ENCODE measurements around the gene UBE2D3. TPM values are rescaled to one million over a fixed set of nuclear protein-coding genes. Genes with fewer than 3 reads are reported as not detected.

Gene UBE2D3
- 292 TPM for total RNA-seq

DNA sequence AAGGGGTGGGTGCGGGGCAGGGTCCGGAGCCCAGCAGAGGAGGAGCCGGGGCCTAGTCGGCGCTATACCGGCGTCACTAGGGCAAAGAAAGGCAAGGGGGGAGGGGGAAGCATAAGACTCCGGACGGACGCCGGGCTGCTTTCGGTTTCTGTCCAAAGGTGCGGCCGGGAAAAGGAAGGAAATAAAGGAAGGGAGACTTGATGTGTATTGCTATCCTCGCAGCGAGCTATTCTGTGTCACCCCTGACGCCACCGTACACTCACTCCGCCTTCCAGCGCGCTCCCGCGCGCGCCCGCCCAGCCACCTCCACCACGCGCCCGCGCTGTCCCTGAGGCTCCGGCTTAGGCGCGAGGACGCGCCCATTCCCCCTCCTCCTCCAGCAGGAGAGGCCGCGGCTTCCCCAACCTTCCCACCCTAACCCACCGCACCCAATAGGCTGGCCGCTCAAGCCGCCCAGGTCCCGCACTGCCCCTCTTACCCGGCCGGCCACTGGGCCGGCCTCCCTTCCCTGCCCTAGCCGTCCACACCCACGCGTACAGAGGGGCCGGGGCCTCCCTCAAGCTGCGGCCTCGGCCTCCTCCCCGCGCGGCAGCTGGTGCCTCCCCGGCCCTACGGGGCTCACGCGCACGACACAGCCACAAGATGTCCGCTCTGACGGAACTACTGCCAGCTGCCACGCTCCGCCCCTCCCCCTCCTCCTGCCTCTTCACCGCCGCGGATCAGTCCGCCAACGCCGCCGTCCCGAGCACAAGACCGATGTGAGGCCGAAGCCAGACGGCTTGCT is at the start of gene UBE2D3:
UBE2D3 (minus strand) TSS at position 662 of the 784 bp plus-strand sequence. CDS start 1,043 bp downstream, outside the sequence.

DNA sequence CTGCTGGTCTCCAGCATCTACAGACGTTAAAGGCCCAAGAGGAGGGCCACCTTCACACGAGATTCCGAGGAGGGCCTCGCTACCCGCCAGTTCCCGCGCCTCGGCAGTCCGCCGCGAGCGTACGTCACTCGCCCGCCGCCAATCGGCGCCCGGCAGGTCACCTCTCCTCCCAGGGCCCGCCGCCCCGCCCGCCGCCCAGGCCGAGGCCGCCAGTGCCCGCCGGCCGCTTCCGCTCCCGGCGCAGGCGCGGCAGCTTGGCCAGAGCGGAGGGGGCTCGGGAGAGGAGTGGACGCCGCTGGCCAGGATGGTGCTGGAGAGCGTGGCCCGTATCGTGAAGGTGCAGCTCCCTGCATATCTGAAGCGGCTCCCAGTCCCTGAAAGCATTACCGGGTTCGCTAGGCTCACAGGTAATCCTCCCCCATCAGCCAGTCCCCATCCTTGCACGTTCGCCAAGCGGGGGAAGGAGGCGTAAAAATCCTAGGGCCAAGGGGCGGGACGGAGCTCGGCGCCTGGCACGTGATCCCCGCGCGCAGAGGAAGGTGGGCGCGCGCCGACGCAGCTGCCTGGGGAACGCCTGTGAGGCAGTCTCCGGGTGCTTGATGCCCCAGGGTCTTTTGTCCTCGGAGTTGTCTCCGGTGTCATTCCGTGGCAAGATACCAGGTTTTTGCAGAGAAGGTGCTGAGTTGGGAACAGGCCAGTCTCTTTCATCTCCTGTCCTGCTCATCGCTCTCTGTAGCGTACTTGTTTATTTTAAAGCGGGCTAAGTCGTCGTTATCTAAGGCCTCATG is 41.6 kb upstream of the UBE2D3 start, which contains the start of gene CISD2:
CISD2 (plus strand) TSS at position 212 of the 788 bp plus-strand sequence; CDS start at position 305, 93 bp downstream.

DNA sequence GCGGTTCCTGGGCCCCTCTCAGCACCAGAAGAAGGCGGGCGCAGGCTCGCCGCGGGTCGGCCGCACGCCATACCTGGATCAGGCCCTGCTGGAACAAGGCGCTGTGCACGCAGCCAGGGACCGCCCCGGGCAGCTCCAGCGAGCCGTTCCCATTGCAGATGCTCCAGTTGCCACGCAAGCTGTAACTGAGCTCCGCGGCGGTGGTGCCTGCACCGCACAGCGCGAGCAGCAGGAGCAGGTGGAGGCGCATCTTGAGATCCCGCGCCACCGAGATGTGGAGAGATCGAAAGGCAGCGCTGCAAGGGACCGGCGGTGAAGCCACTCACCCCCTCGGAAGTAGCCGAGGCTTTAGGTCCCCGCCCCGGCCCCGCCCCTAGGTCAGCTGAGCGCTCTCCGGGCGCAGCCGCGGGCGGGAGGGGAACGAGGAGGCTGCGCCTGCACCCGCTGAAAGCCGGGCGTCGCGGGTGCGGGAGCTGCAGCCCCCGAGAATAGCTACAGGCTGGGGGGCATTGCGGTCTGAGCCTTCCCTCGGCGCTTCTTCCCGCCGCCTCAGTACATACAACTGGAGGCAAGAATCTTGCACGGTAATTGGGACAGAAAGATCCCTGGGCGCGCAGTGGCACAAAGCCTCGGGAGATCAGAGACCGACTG is 66.6 kb downstream of the UBE2D3 start, which contains the start of gene MANBA:
MANBA (minus strand) TSS at position 324 of the 651 bp plus-strand sequence; CDS start at position 250, 74 bp downstream.

Small RNAs within 50 kb of the gene (small RNA-seq; reads per million reads assigned to genes)
- gene RNU7-151P (ENCODE audit: low replicate concordance), result not detected

Other genes with a start within 250 kb of the UBE2D3 start
- 39.4 TPM for gene MANBA, start 66.6 kb downstream of the UBE2D3 start, total RNA-seq
- 22.8 TPM for gene CISD2, start 41.4 kb upstream of the UBE2D3 start, total RNA-seq
- 6.9 TPM for gene SLC9B1, start 192.2 kb upstream of the UBE2D3 start, total RNA-seq
- 113 TPM for gene SLC9B2, start 249.2 kb upstream of the UBE2D3 start, total RNA-seq

Measured in parietal lobe (tissue), 2 donors.